ENCODE data around the gene RNF150. TPM values are rescaled to one million over a fixed set of nuclear protein-coding genes. Genes with fewer than 3 reads are reported as not detected.

RNF150 gene
- total RNA-seq, 2 donors from 2014 or later: 11.7 to 12.3 TPM

DNA sequence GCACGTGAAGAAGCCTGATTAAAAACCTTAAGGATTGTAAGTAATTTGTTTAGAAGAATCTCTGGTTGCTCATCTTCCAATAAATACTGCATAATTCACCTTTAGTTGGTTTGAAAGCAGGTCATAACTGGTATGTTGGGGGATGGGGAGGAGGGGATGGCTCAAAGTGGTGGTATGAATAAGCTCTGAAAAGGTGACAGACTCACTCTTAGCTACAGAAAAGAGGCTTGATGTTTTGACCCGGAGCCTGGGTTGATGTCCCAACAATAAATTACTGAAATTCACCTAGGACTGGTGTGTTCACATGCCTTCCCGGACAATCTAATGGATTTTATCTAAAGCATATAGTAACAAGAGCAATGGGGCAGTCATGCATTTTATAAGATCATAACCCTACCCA is 245.2 kb downstream of the RNF150 start:
- WGBS: 64% methylated on average over 3 of the region's 3 CpGs
- Histone ChIP-seq H3K36me3 (no peaks in the 10 kb centered on the region), H3K4me3 (no peak overlapping the region), H3K9me3 (no peaks in the 10 kb centered on the region), H3K27ac (no peak overlapping the region), H3K4me1 (replicated peaks) (no peaks in the 10 kb centered on the region), H3K27me3 (replicated peaks; ENCODE audit: insufficient read depth) (no peaks in the 10 kb centered on the region)
- DNase-seq (ENCODE audit: low spot score): no peak
- no peak for TF ChIP-seq POLR2A (IDR thresholded peaks at IDR 0.05)
- no peak for TF ChIP-seq POLR2AphosphoS5 (IDR thresholded peaks at IDR 0.05)
- TF ChIP-seq CTCF (IDR thresholded peaks at IDR 0.05): no peak
- intact Hi-C loops (cut with DNase I): no loop called here

GRCh38 chr4:140887467-140887866 is 245.8 kb downstream of the RNF150 start:
- intact Hi-C loops (cut with DNase I): no loop called here
- TF ChIP-seq POLR2AphosphoS5 (IDR thresholded peaks at IDR 0.05) (no peak), POLR2A (IDR thresholded peaks at IDR 0.05) (no peak), CTCF (IDR thresholded peaks at IDR 0.05) (no peak)
- Histone ChIP-seq H3K9me3 (no peaks in the 10 kb centered on the region), H3K4me1 (replicated peaks) (no peaks in the 10 kb centered on the region), H3K27ac (no peak overlapping the region), H3K27me3 (replicated peaks; ENCODE audit: insufficient read depth) (no peaks in the 10 kb centered on the region), H3K36me3 (no peaks in the 10 kb centered on the region), H3K4me3 (no peak overlapping the region)
- 73% methylated on average over 2 of the region's 2 CpGs for WGBS
- DNase-seq (ENCODE audit: low spot score): no peak

GRCh38 chr4:140884431-140885058 is 248.7 kb downstream of the RNF150 start:
- DNase-seq (ENCODE audit: low spot score): no peak
- Histone ChIP-seq H3K27me3 (replicated peaks; ENCODE audit: insufficient read depth) (no peaks in the 10 kb centered on the region), H3K27ac (no peak overlapping the region), H3K9me3 (no peaks in the 10 kb centered on the region), H3K4me1 (replicated peaks) (no peaks in the 10 kb centered on the region), H3K4me3 (no peak overlapping the region), H3K36me3 (no peaks in the 10 kb centered on the region)
- TF ChIP-seq CTCF (IDR thresholded peaks at IDR 0.05) (peak in 3 of 4 experiments; percentile 31 to 50 (median 40)), POLR2A (IDR thresholded peaks at IDR 0.05) (no peak), POLR2AphosphoS5 (IDR thresholded peaks at IDR 0.05) (no peak)
- intact Hi-C loops (cut with DNase I): no loop called here
- WGBS: 50% methylated on average over 4 of the region's 4 CpGs

DNA sequence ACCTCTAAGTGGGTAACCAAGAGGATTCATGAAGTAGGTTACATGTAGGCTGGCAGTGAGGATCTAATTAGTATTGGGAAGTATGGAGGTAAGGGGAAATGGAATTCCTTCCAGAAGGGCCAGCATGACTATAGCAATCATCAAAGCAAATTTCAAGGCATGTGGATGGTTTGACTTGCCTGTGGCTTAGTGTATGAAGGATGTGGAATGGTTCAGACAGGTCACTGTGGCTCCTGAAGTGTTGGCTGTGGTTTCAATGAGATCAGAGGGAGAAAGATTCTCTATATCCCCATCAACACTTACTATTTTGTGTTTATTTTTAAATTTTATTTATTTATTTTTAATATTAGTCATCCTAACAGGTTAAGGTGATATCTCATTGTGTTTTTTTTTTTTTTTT is 255.5 kb downstream of the RNF150 start:
- Histone ChIP-seq H3K36me3 (no peaks in the 10 kb centered on the region), H3K4me3 (no peak overlapping the region), H3K27me3 (replicated peaks; ENCODE audit: insufficient read depth) (no peaks in the 10 kb centered on the region), H3K27ac (no peak overlapping the region), H3K4me1 (replicated peaks) (no peaks in the 10 kb centered on the region), H3K9me3 (no peaks in the 10 kb centered on the region)
- intact Hi-C loops (cut with DNase I): no loop called here
- TF ChIP-seq CTCF (IDR thresholded peaks at IDR 0.05): no peak
- no peak for TF ChIP-seq POLR2A (IDR thresholded peaks at IDR 0.05)
- no peak for TF ChIP-seq POLR2AphosphoS5 (IDR thresholded peaks at IDR 0.05)
- DNase-seq (ENCODE audit: low spot score): no peak

GRCh38 chr4:140876615-140877364 is 256.5 kb downstream of the RNF150 start:
- WGBS: 91% methylated on average over 3 of the region's 3 CpGs
- TF ChIP-seq POLR2A (IDR thresholded peaks at IDR 0.05) (no peak), POLR2AphosphoS5 (IDR thresholded peaks at IDR 0.05) (no peak)

More at GRCh38 chr4:140876615-140877364, 256.5 kb downstream of the RNF150 start:
- no peaks in the 10 kb centered on the region for H3K36me3 ChIP-seq
- no peaks in the 10 kb centered on the region for H3K27me3 ChIP-seq (replicated peaks; ENCODE audit: insufficient read depth)
- no peaks in the 10 kb centered on the region for H3K9me3 ChIP-seq
- intact Hi-C loops (cut with DNase I): no loop called here
- DNase-seq (ENCODE audit: low spot score): no peak
- H3K4me1 ChIP-seq (replicated peaks): no peaks in the 10 kb centered on the region
- H3K4me3 ChIP-seq: no peak overlapping the region
- H3K27ac ChIP-seq: no peak overlapping the region
